ENCODE measurements around the gene OSBPL6. TPM values are rescaled to one million over a fixed set of nuclear protein-coding genes. Genes with fewer than 3 reads are reported as not detected.
"Not testable (repeated sequence)": the region's sequence is repeated elsewhere in the genome, so short reads cannot be mapped to it uniquely, and the experiment has no call there.

Gene OSBPL6
- polyA plus RNA-seq, 1 donor from 2014 or later: 12.8 TPM

DNA sequence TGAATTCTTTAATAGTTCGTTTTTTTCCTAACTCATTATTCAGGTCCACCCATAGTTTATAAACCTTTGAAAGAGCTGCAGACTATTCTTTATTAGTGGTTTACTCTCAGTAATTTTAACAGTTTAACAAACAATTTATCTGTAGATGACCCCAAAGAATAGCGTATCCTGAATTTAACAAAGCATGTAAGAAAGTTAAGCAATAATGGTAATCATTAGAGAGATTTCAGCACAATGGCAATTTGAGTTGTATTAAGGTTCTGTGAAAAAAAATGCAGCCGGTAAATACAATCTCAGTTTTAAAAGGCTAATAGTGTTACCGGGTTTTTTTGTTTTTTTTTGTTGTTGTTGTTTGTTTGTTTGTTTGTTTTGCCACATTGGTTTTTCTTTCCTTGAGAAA is 41.8 kb upstream of the OSBPL6 start:
- no peak overlapping the region for H3K4me2 ChIP-seq (ENCODE audit: low read length)
- H3K9me3 ChIP-seq (ENCODE audit: low read length): no peaks in the 10 kb centered on the region
- H3K27me3 ChIP-seq (ENCODE audit: insufficient read depth, low read depth, low read length): no peaks in the 10 kb centered on the region
- H3F3A ChIP-seq (ENCODE audit: insufficient read depth, low read length, poor library complexity, severe bottlenecking): no peaks in the 10 kb centered on the region
- no peaks in the 10 kb centered on the region for H4K20me1 ChIP-seq (ENCODE audit: insufficient read depth)
- no peak overlapping the region for H2AFZ ChIP-seq (ENCODE audit: low read depth, low read length)
- no peak overlapping the region for H3K9ac ChIP-seq (ENCODE audit: low read length)
- H3K27ac ChIP-seq (ENCODE audit: low read length): no peak overlapping the region
- no peaks in the 10 kb centered on the region for H3K79me2 ChIP-seq (replicated peaks; ENCODE audit: insufficient read depth, low read length)
- no peaks in the 10 kb centered on the region for H3K9me2 ChIP-seq (ENCODE audit: insufficient read depth, low read length)
- no peak overlapping the region for H3K4me3 ChIP-seq (ENCODE audit: low read length)
- TF ChIP-seq TAF1 (IDR thresholded peaks at IDR 0.05; ENCODE audit: low read depth) (no peak), SMC3 (conservative IDR thresholded peaks at IDR 0.05; ENCODE audit: poor library complexity) (no peak), MXI1 (conservative IDR thresholded peaks at IDR 0.05; ENCODE audit: poor library complexity, severe bottlenecking) (no peak), RAD21 (conservative IDR thresholded peaks at IDR 0.05) (no peak), EZH2 (IDR thresholded peaks at IDR 0.05; ENCODE audit: borderline replicate concordance, insufficient read depth, low read length, poor library complexity, severe bottlenecking) (no peak), EP300 (conservative IDR thresholded peaks at IDR 0.05; ENCODE audit: poor library complexity, severe bottlenecking) (no peak), POLR2AphosphoS5 (IDR thresholded peaks at IDR 0.05) (no peak)
- TF ChIP-seq, protein P1, sequence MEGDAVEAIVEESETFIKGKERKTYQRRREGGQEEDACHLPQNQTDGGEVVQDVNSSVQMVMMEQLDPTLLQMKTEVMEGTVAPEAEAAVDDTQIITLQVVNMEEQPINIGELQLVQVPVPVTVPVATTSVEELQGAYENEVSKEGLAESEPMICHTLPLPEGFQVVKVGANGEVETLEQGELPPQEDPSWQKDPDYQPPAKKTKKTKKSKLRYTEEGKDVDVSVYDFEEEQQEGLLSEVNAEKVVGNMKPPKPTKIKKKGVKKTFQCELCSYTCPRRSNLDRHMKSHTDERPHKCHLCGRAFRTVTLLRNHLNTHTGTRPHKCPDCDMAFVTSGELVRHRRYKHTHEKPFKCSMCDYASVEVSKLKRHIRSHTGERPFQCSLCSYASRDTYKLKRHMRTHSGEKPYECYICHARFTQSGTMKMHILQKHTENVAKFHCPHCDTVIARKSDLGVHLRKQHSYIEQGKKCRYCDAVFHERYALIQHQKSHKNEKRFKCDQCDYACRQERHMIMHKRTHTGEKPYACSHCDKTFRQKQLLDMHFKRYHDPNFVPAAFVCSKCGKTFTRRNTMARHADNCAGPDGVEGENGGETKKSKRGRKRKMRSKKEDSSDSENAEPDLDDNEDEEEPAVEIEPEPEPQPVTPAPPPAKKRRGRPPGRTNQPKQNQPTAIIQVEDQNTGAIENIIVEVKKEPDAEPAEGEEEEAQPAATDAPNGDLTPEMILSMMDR (IDR thresholded peaks at IDR 0.05; ENCODE audit: poor library complexity, severe bottlenecking): no peak
- TF ChIP-seq, protein P2, sequence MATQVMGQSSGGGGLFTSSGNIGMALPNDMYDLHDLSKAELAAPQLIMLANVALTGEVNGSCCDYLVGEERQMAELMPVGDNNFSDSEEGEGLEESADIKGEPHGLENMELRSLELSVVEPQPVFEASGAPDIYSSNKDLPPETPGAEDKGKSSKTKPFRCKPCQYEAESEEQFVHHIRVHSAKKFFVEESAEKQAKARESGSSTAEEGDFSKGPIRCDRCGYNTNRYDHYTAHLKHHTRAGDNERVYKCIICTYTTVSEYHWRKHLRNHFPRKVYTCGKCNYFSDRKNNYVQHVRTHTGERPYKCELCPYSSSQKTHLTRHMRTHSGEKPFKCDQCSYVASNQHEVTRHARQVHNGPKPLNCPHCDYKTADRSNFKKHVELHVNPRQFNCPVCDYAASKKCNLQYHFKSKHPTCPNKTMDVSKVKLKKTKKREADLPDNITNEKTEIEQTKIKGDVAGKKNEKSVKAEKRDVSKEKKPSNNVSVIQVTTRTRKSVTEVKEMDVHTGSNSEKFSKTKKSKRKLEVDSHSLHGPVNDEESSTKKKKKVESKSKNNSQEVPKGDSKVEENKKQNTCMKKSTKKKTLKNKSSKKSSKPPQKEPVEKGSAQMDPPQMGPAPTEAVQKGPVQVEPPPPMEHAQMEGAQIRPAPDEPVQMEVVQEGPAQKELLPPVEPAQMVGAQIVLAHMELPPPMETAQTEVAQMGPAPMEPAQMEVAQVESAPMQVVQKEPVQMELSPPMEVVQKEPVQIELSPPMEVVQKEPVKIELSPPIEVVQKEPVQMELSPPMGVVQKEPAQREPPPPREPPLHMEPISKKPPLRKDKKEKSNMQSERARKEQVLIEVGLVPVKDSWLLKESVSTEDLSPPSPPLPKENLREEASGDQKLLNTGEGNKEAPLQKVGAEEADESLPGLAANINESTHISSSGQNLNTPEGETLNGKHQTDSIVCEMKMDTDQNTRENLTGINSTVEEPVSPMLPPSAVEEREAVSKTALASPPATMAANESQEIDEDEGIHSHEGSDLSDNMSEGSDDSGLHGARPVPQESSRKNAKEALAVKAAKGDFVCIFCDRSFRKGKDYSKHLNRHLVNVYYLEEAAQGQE (IDR thresholded peaks at IDR 0.05; ENCODE audit: borderline replicate concordance): no peak
- H3K36me3 ChIP-seq (ENCODE audit: insufficient read depth, low read length): no peaks in the 10 kb centered on the region

DNA sequence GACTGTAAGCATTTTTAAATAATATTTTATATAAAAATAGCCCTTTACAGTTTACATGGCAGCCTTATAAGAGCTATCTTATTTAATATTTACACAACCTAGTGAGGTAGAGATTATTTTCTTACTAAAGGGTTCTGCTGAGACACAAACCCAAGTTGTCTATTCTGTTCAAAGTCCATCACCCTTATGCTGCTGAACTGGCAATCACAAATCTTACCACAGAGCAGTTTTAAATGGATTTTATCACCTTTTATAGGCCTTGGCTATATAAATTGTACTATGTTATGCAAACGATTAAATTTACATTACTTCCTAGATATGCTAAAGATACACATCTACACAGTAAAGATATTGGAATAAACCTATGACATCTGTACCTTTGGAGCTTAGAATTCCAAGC is 41.3 kb upstream of the OSBPL6 start:
- Histone ChIP-seq H3K79me2 (replicated peaks; ENCODE audit: insufficient read depth, low read length) (no peaks in the 10 kb centered on the region), H2AFZ (ENCODE audit: low read depth, low read length) (no peak overlapping the region), H3K9me2 (ENCODE audit: insufficient read depth, low read length) (no peaks in the 10 kb centered on the region), H3F3A (ENCODE audit: insufficient read depth, low read length, poor library complexity, severe bottlenecking) (no peaks in the 10 kb centered on the region), H3K9ac (ENCODE audit: low read length) (no peak overlapping the region), H3K27me3 (ENCODE audit: insufficient read depth, low read depth, low read length) (no peaks in the 10 kb centered on the region), H3K4me3 (ENCODE audit: low read length) (no peak overlapping the region), H4K20me1 (ENCODE audit: insufficient read depth) (no peaks in the 10 kb centered on the region), H3K36me3 (ENCODE audit: insufficient read depth, low read length) (no peaks in the 10 kb centered on the region), H3K4me2 (ENCODE audit: low read length) (no peak overlapping the region), H3K27ac (ENCODE audit: low read length) (no peak overlapping the region), H3K9me3 (ENCODE audit: low read length) (no peaks in the 10 kb centered on the region)
- TF ChIP-seq, protein P1 (IDR thresholded peaks at IDR 0.05; ENCODE audit: poor library complexity, severe bottlenecking): no peak
- TF ChIP-seq SMC3 (conservative IDR thresholded peaks at IDR 0.05; ENCODE audit: poor library complexity) (no peak), RAD21 (conservative IDR thresholded peaks at IDR 0.05) (no peak), MXI1 (conservative IDR thresholded peaks at IDR 0.05; ENCODE audit: poor library complexity, severe bottlenecking) (no peak), EP300 (conservative IDR thresholded peaks at IDR 0.05; ENCODE audit: poor library complexity, severe bottlenecking) (no peak), POLR2AphosphoS5 (IDR thresholded peaks at IDR 0.05) (no peak), TAF1 (IDR thresholded peaks at IDR 0.05; ENCODE audit: low read depth) (no peak)
- TF ChIP-seq, protein P2 (IDR thresholded peaks at IDR 0.05; ENCODE audit: borderline replicate concordance): no peak

DNA sequence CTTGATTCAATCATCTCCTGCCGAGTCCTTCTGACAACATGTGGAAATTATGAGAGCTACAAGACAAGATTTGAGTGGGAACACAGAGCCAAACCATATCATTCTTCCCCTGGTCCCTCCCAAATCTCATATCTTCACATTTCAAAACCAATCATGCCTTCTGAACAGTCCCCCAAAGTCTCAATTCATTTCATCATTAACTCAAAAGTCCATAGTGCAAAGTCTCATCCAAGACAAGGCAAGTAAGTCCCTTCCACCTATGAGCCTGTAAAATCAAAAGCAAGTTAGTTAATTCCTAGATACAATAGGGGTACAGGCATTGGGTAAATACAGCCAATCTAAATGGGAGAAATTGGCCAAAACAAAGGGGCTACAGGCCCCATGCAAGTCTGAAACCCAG is 40.4 kb upstream of the OSBPL6 start:
- not testable (repeated sequence) for H3F3A ChIP-seq (ENCODE audit: insufficient read depth, low read length, poor library complexity, severe bottlenecking)

More for the DNA sequence above, 40.4 kb upstream of the OSBPL6 start:
- H3K27ac ChIP-seq (ENCODE audit: low read length); H3K36me3 ChIP-seq (ENCODE audit: insufficient read depth, low read length); H3K9me2 ChIP-seq (ENCODE audit: insufficient read depth, low read length); H3K4me3 ChIP-seq (ENCODE audit: low read length); H4K20me1 ChIP-seq (ENCODE audit: insufficient read depth); H3K9me3 ChIP-seq (ENCODE audit: low read length); H3K4me2 ChIP-seq (ENCODE audit: low read length); H3K79me2 ChIP-seq (replicated peaks; ENCODE audit: insufficient read depth, low read length); H3K27me3 ChIP-seq (ENCODE audit: insufficient read depth, low read depth, low read length); H2AFZ ChIP-seq (ENCODE audit: low read depth, low read length); H3K9ac ChIP-seq (ENCODE audit: low read length): not testable (repeated sequence)
